ENCODE measurements around the gene ACAP3.

DNA sequence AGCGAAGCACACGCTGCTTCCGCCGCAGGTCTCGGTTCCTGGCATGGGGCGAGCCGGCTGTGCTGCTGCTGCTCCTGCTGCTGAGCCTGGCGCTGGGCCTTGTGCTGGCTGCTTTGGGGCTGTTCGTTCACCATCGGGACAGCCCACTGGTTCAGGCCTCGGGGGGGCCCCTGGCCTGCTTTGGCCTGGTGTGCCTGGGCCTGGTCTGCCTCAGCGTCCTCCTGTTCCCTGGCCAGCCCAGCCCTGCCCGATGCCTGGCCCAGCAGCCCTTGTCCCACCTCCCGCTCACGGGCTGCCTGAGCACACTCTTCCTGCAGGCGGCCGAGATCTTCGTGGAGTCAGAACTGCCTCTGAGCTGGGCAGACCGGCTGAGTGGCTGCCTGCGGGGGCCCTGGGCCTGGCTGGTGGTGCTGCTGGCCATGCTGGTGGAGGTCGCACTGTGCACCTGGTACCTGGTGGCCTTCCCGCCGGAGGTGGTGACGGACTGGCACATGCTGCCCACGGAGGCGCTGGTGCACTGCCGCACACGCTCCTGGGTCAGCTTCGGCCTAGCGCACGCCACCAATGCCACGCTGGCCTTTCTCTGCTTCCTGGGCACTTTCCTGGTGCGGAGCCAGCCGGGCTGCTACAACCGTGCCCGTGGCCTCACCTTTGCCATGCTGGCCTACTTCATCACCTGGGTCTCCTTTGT is 26.0 kb upstream of the ACAP3 start:
- TF ChIP-seq, protein P1, sequence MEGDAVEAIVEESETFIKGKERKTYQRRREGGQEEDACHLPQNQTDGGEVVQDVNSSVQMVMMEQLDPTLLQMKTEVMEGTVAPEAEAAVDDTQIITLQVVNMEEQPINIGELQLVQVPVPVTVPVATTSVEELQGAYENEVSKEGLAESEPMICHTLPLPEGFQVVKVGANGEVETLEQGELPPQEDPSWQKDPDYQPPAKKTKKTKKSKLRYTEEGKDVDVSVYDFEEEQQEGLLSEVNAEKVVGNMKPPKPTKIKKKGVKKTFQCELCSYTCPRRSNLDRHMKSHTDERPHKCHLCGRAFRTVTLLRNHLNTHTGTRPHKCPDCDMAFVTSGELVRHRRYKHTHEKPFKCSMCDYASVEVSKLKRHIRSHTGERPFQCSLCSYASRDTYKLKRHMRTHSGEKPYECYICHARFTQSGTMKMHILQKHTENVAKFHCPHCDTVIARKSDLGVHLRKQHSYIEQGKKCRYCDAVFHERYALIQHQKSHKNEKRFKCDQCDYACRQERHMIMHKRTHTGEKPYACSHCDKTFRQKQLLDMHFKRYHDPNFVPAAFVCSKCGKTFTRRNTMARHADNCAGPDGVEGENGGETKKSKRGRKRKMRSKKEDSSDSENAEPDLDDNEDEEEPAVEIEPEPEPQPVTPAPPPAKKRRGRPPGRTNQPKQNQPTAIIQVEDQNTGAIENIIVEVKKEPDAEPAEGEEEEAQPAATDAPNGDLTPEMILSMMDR (conservative IDR thresholded peaks at IDR 0.05; ENCODE audit: low read depth, low read length) = no peak
- TF ChIP-seq EZH2 (IDR thresholded peaks at IDR 0.05; ENCODE audit: borderline replicate concordance, low read depth, low read length, poor library complexity, severe bottlenecking) = no peak
